SK-N-MC (cell line): ENCODE data around the gene STBD1.

Experiments
- EZH2 ChIP-seq: fragments of 200-600 bp; sonication (generic); IDR thresholded peaks from one replicate; pipeline ENCODE4 v1.6.1; 2017; ENCODE audit warnings: antibody characterized with exemption
- FOXP2 ChIP-seq: optimal IDR thresholded peaks from 2 replicates; pipeline ENCODE3; 2011; ENCODE audit warnings: mild to moderate bottlenecking, moderate library complexity; ENCODE audit not compliant: insufficient read depth; ENCODE audit errors: extremely low read length, control extremely low read depth
- POLR2AphosphoS5 ChIP-seq: IDR thresholded peaks from 2 replicates; pipeline ENCODE4 v1.6.1; 2012; ENCODE audit warnings: mild to moderate bottlenecking, low read depth, low read length, borderline replicate concordance

- TF ChIP-seq POLR2AphosphoS5 (peak; percentile 38; the same call in 1 of the 2 replicates), EZH2 (no peak), FOXP2 (no peak)
Observed at GRCh38 chr4:76267811-76268210, 38.7 kb upstream of the STBD1 start.
